HS-5 (cell line): Measurements from ENCODE around the gene ATP6V1C2.
"Not testable (repeated sequence)": the region's sequence is repeated elsewhere in the genome, so short reads cannot be mapped to it uniquely, and the experiment has no call there.

Experiments
- DNase-seq: peaks from one replicate; pipeline ENCODE4 v3.0.0-alpha.2; 2012; ENCODE audit warnings: low read depth

Gene ATP6V1C2

GRCh38 chr2:10813163-10814138 lies 92.0 kb downstream of the ATP6V1C2 start:
- not testable (repeated sequence) for DNase-seq

- no peak for DNase-seq
Measured at GRCh38 chr2:10814142-10814541, 92.7 kb downstream of the ATP6V1C2 start.

GRCh38 chr2:10814571-10815331 lies 93.3 kb downstream of the ATP6V1C2 start:
- DNase-seq, result no peak

GRCh38 chr2:10817413-10817812 lies 96.0 kb downstream of the ATP6V1C2 start:
- no peak for DNase-seq

GRCh38 chr2:10818305-10818704 lies 96.9 kb downstream of the ATP6V1C2 start:
- not testable (repeated sequence) for DNase-seq

- no peak for DNase-seq
Measured at GRCh38 chr2:10818984-10819383, 97.6 kb downstream of the ATP6V1C2 start.

GRCh38 chr2:10819714-10820314 lies 98.4 kb downstream of the ATP6V1C2 start:
- no peak for DNase-seq

- DNase-seq, result no peak
Measured at GRCh38 chr2:10820562-10820961, 99.1 kb downstream of the ATP6V1C2 start.

- no peak for DNase-seq
Measured at GRCh38 chr2:10820978-10821695, 99.7 kb downstream of the ATP6V1C2 start.

GRCh38 chr2:10824191-10824590 lies 102.8 kb downstream of the ATP6V1C2 start:
- no peak for DNase-seq

- no peak for DNase-seq
Measured at GRCh38 chr2:10826026-10826425, 104.6 kb downstream of the ATP6V1C2 start.

- no peak for DNase-seq
Measured at GRCh38 chr2:10826625-10827024, 105.2 kb downstream of the ATP6V1C2 start.

- DNase-seq, result no peak
Measured at GRCh38 chr2:10828346-10828745, 106.9 kb downstream of the ATP6V1C2 start.

- DNase-seq, result no peak
Measured at GRCh38 chr2:10829299-10829698, 107.9 kb downstream of the ATP6V1C2 start.

- DNase-seq, result no peak
Measured at GRCh38 chr2:10830203-10830602, 108.8 kb downstream of the ATP6V1C2 start.

GRCh38 chr2:10830641-10831399 lies 109.4 kb downstream of the ATP6V1C2 start:
- no peak for DNase-seq

GRCh38 chr2:10831400-10831985 lies 110.1 kb downstream of the ATP6V1C2 start:
- no peak for DNase-seq

GRCh38 chr2:10832203-10832936 lies 110.9 kb downstream of the ATP6V1C2 start:
- peak; percentile 23 for DNase-seq

- no peak for DNase-seq
Measured at GRCh38 chr2:10833021-10833420, 111.6 kb downstream of the ATP6V1C2 start.

- no peak for DNase-seq
Measured at GRCh38 chr2:10834068-10834655, 112.7 kb downstream of the ATP6V1C2 start.
